SHP77 (cell line): ENCODE results near the gene GREM2.

Experiments used
- DNase-seq, 2 experiments: peaks; one replicate each; lab custom pipeline; 2025; lab: John Stamatoyannopoulos, UW

GREM2 gene

GRCh38 chr1:240500647-240501046, 111.3 kb downstream of the GREM2 start:
- DNase-seq: no peak

- DNase-seq: no peak
Observed at GRCh38 chr1:240499012-240499411, 112.9 kb downstream of the GREM2 start.

- no peak for DNase-seq
Observed at GRCh38 chr1:240498335-240498734, 113.6 kb downstream of the GREM2 start.

- DNase-seq: no peak
Observed at GRCh38 chr1:240497908-240498307, 114.0 kb downstream of the GREM2 start.

GRCh38 chr1:240496941-240497340, 115.0 kb downstream of the GREM2 start:
- no peak for DNase-seq

- DNase-seq: no peak
Observed at GRCh38 chr1:240496356-240496755, 115.6 kb downstream of the GREM2 start.

GRCh38 chr1:240495601-240496000, 116.4 kb downstream of the GREM2 start:
- DNase-seq: no peak

- no peak for DNase-seq
Observed at GRCh38 chr1:240492832-240493440, 119.0 kb downstream of the GREM2 start.

- DNase-seq: no peak
Observed at GRCh38 chr1:240491796-240492195, 120.2 kb downstream of the GREM2 start.

- DNase-seq: no peak
Observed at GRCh38 chr1:240491156-240491555, 120.8 kb downstream of the GREM2 start.

GRCh38 chr1:240487493-240487892, 124.5 kb downstream of the GREM2 start:
- no peak for DNase-seq

- no peak for DNase-seq
Observed at GRCh38 chr1:240486611-240487010, 125.3 kb downstream of the GREM2 start.

GRCh38 chr1:240484804-240485443, 127.0 kb downstream of the GREM2 start:
- no peak for DNase-seq

- no peak for DNase-seq
Observed at GRCh38 chr1:240478536-240478935, 133.4 kb downstream of the GREM2 start.

- no peak for DNase-seq
Observed at GRCh38 chr1:240475832-240476231, 136.1 kb downstream of the GREM2 start.

- no peak for DNase-seq
Observed at GRCh38 chr1:240474133-240474614, 137.8 kb downstream of the GREM2 start.

GRCh38 chr1:240468656-240469055, 143.3 kb downstream of the GREM2 start:
- DNase-seq: no peak

GRCh38 chr1:240467895-240468294, 144.1 kb downstream of the GREM2 start:
- DNase-seq: no peak

- no peak for DNase-seq
Observed at GRCh38 chr1:240466509-240466908, 145.4 kb downstream of the GREM2 start.

GRCh38 chr1:240465531-240465940, 146.4 kb downstream of the GREM2 start:
- no peak for DNase-seq

GRCh38 chr1:240464099-240464498, 147.9 kb downstream of the GREM2 start:
- DNase-seq: no peak

- no peak for DNase-seq
Observed at GRCh38 chr1:240462766-240463395, 149.1 kb downstream of the GREM2 start.

- DNase-seq: no peak
Observed at GRCh38 chr1:240462277-240462676, 149.7 kb downstream of the GREM2 start.
